Left ventricle myocardium inferior (tissue), 1 donor: ENCODE data around the gene SEMA4A. TPM values are rescaled to one million over a fixed set of nuclear protein-coding genes. Genes with fewer than 3 reads are reported as not detected.
A peak's percentile ranks its signal among the peaks of the same experiment; 100 is the strongest.
"Not testable (repeated sequence)": the region's sequence is repeated elsewhere in the genome, so short reads cannot be mapped to it uniquely, and the experiment has no call there.

Source experiments
- DNase-seq: peaks from one replicate; pipeline ENCODE4 v3.0.0-alpha.2; 2020
- H3K27ac ChIP-seq: fragments of 200-600 bp; replicated peaks from 2 replicates; pipeline ENCODE4 v1.8.0; 2021
- H3K27me3 ChIP-seq: fragments of 200-600 bp; 2 replicates; pipeline ENCODE4 v1.8.0; 2021; ENCODE audit warnings: low read depth
- H3K36me3 ChIP-seq: fragments of 200-600 bp; 2 replicates; pipeline ENCODE4 v1.8.0; 2021
- H3K4me1 ChIP-seq: fragments of 200-600 bp; 2 replicates; pipeline ENCODE4 v1.8.0; 2021
- H3K4me3 ChIP-seq: fragments of 200-600 bp; 2 replicates; pipeline ENCODE4 v1.8.0; 2021; ENCODE audit warnings: mild to moderate bottlenecking, moderate library complexity
- H3K9me3 ChIP-seq: fragments of 200-600 bp; replicated peaks from 2 replicates; pipeline ENCODE4 v1.8.0; 2021
- intact Hi-C: fragments of 100-400 bp; cut with micrococcal nuclease; formaldehyde crosslinking; loops from one replicate; pipeline ENCODE4 v1.11.0; 2022
- total RNA-seq: library from RNA; stranded (reverse); fragmentation: NEBNext Ultra II Directional; extraction: Animal tissue kit (Norgen Biotek cat#: 25700); gene quantifications from one replicate; pipeline ENCODE4 v1.2.1, GENCODE V29; 2021
- TF ChIP-seq, protein P1 (sequence below): fragments of 200-600 bp; IDR thresholded peaks from 2 replicates; pipeline ENCODE4 v1.8.0; 2021; ENCODE audit warnings: antibody characterized with exemption, mild to moderate bottlenecking, borderline replicate concordance
- donor health status: DM: no; HTN: yes; CAD: no; lungs with severe emphysema.

The SEMA4A gene
- total RNA-seq, 1 donor from 2014 or later = 1.0 TPM

DNA sequence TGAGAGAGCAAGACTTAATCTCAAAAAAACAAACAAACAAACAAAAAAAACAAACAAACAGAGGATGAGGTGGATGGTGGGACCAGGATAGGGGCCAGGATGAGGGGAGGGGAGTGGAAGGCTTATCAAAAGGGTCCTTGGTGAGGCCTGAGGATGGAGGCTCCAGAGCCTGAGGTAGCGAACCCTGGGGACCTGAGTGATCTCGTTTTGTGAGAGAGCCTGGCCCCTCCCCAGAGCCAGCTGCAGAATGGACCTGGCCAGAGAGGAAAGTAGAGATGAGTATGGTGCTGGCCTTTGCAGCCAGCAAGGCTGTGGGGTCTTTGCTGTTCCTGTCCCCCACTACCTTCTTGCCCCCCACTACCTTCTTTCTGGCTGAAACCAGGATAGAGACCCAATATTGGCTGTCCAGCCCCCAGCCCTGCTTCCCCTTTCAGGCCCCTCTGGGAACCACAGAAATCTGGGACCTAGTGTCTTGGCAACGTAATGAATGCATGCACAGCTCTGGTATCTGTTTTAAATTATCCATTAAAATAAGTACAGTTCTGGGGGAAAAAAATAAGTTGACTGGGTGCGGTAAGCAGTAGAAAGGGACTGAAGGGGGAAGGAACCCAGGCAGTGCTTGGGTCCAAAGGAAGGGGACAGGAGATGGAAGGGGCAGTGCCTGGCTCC lies 40.0 kb upstream of the SEMA4A start:
- Histone ChIP-seq H3K36me3 (no peaks in the 10 kb centered on the region), H3K27me3 (no peaks in the 10 kb centered on the region), H3K4me3 (no peak overlapping the region), H3K4me1 (peaks cover 56% of the 10 kb centered on the region), H3K27ac (peak overlapping the region; percentile 97), H3K9me3 (no peaks in the 10 kb centered on the region)
- TF ChIP-seq, protein P1, sequence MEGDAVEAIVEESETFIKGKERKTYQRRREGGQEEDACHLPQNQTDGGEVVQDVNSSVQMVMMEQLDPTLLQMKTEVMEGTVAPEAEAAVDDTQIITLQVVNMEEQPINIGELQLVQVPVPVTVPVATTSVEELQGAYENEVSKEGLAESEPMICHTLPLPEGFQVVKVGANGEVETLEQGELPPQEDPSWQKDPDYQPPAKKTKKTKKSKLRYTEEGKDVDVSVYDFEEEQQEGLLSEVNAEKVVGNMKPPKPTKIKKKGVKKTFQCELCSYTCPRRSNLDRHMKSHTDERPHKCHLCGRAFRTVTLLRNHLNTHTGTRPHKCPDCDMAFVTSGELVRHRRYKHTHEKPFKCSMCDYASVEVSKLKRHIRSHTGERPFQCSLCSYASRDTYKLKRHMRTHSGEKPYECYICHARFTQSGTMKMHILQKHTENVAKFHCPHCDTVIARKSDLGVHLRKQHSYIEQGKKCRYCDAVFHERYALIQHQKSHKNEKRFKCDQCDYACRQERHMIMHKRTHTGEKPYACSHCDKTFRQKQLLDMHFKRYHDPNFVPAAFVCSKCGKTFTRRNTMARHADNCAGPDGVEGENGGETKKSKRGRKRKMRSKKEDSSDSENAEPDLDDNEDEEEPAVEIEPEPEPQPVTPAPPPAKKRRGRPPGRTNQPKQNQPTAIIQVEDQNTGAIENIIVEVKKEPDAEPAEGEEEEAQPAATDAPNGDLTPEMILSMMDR = no peak
- no peak for DNase-seq
- intact Hi-C loops = no loop called here

DNA sequence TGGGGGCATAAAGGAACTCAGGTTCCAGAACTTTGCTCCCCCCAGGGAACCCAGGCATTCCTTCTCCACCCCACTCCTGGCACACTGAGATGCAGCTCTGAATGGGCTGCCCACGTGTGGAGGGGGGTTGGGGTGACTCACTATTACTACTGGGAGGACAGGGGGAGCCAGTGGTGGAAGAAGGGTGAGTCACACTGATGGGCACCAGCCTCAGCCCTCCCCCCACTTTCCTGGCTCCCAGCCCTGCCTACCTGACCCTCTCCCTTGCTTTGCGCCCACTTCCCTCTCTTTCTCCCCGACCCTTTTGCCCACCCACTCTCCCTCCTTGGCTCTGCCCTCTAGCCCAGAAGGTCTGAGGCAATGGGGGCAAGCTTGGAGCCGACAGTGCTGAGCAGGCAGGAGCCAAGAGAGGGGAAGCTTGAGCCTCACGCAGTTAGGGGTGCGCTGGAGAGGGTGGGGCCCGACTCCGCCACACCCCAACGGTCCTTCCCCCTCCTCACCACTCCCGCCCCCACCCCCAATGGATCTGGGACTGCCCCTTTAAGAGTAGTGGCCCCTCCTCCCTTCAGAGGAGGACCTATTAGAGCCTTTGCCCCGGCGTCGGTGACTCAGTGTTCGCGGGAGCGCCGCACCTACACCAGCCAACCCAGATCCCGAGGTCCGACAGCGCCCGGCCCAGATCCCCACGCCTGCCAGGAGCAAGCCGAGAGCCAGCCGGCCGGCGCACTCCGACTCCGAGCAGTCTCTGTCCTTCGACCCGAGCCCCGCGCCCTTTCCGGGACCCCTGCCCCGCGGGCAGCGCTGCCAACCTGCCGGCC lies 39.1 kb upstream of the SEMA4A start, which contains the start of gene LMNA:
Gene LMNA, plus strand, starts transcription at position 611 of the 818 bp plus-strand sequence. CDS start 208 bp downstream, outside the sequence.
- intact Hi-C loops = no loop called here
- TF ChIP-seq, protein P1 = no peak
- H3K4me1 ChIP-seq = peaks cover 62% of the 10 kb centered on the region

GRCh38 chr1:156114919-156115513 lies 38.4 kb upstream of the SEMA4A start:
- Histone ChIP-seq H3K36me3 (no peaks in the 10 kb centered on the region), H3K4me1 (peaks cover 69% of the 10 kb centered on the region), H3K27ac (peak overlapping the region; percentile 97), H3K9me3 (no peaks in the 10 kb centered on the region), H3K4me3 (peak overlapping the region; percentile 100), H3K27me3 (no peaks in the 10 kb centered on the region)
- intact Hi-C loops = no loop called here
- TF ChIP-seq, protein P1 = no peak
- peak; percentile 59 for DNase-seq

More for the DNA sequence above, 39.1 kb upstream of the SEMA4A start, which contains the start of gene LMNA:
- Histone ChIP-seq H3K27ac (peak within 1 kb of the TSS; percentile 97), H3K4me3 (peak within 1 kb of the TSS; percentile 100), H3K27me3 (no peaks in the 10 kb centered on the region), H3K36me3 (no peaks in the 10 kb centered on the region), H3K9me3 (no peaks in the 10 kb centered on the region)
- DNase-seq = peak; percentile 91

DNA sequence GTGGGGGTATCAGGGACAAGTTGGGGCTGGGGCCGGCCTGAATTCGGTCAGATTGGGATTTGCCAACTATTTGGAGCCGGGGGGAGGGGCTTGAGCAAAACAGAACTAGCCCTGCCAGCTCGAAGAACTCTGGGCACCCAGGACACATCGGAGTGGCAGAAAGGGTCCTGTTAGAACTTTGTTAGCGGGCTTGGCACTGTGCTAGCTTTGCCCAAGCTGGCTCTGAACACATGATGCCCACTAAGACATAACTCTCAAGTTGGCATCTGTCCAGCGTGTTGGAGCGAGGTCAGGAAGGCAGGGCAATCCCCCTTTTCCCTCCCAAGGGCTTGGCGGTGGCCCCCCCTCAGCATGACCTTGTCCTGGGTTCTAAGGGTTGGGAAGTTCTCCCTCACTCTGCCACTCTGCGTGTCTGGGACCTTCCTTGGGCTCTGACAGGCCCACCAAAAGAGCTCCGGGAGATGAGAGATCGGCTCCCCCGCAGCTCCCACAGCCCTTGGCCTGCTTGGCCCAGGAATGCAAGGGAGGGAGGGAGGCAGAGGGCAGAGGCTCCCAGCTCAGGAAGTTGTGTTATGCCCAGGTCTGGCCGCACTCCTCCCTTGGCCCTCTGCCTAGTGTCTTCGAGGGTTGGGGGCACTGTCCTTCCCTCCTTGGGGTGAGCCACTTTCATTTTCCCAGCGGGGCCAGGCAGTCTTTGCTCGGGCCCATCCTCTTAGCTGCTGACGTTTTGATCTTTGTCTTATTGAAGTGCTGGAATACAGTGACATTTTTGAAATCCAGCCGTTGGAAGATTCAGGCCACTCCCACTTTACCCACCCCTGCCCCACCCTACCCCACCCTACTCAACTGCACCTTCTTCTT lies 37.6 kb upstream of the SEMA4A start:
- intact Hi-C loops = no loop called here
- H3K36me3 ChIP-seq = no peaks in the 10 kb centered on the region
- H3K27ac ChIP-seq = peak overlapping the region; percentile 97
- H3K9me3 ChIP-seq = no peaks in the 10 kb centered on the region
- H3K4me1 ChIP-seq = peaks cover 76% of the 10 kb centered on the region
- TF ChIP-seq, protein P1 = no peak
- peak overlapping the region; percentile 100 for H3K4me3 ChIP-seq
- no peaks in the 10 kb centered on the region for H3K27me3 ChIP-seq
- peak; percentile 64 for DNase-seq

- H3K4me1 ChIP-seq = peaks cover 86% of the 10 kb centered on the region
- H3K4me3 ChIP-seq = peak overlapping the region; percentile 100
- H3K36me3 ChIP-seq, H3K27me3 ChIP-seq, intact Hi-C loops, DNase-seq, H3K9me3 ChIP-seq: not testable (repeated sequence)
- H3K27ac ChIP-seq = peak overlapping the region; percentile 97
Observed at GRCh38 chr1:156116731-156117130, 36.7 kb upstream of the SEMA4A start.
